ENCODE measurements around the gene KDM3B.
"Not testable (repeated sequence)": the region's sequence is repeated elsewhere in the genome, so short reads cannot be mapped to it uniquely, and the experiment has no call there.

Gene KDM3B

DNA sequence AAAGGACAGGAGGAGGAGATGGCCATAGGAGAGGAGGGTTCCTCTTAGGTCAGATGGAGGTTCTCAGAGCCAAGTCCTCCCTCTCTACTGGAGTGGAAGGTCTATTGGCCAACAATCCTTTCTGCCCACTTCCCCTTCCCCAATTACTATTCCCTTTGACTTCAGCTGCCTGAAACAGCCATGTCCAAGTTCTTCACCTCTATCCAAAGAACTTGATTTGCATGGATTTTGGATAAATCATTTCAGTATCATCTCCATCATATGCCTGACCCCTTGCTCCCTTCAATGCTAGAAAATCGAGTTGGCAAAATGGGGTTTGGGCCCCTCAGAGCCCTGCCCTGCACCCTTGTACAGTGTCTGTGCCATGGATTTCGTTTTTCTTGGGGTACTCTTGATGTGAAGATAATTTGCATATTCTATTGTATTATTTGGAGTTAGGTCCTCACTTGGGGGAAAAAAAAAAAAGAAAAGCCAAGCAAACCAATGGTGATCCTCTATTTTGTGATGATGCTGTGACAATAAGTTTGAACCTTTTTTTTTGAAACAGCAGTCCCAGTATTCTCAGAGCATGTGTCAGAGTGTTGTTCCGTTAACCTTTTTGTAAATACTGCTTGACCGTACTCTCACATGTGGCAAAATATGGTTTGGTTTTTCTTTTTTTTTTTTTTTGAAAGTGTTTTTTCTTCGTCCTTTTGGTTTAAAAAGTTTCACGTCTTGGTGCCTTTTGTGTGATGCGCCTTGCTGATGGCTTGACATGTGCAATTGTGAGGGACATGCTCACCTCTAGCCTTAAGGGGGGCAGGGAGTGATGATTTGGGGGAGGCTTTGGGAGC, 115.9 kb downstream of the KDM3B start:
- DNase-seq: peak; percentile 30 to 37

DNA sequence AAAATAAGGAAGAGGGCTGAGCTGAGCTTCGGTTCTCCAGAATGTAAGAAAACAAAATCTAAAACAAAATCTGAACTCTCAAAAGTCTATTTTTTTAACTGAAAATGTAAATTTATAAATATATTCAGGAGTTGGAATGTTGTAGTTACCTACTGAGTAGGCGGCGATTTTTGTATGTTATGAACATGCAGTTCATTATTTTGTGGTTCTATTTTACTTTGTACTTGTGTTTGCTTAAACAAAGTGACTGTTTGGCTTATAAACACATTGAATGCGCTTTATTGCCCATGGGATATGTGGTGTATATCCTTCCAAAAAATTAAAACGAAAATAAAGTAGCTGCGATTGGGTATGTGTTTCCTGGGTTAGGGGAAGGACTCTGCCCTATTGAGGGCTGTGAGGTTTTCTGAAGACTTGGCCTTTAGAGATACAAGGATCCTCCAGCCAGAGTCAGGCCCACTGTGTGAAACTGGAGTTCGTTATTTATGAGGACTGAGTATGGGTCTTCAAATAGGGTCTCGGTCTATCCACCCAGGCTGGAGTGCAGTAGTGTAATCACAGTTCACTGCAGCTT, 116.6 kb downstream of the KDM3B start:
- no peak for DNase-seq

DNA sequence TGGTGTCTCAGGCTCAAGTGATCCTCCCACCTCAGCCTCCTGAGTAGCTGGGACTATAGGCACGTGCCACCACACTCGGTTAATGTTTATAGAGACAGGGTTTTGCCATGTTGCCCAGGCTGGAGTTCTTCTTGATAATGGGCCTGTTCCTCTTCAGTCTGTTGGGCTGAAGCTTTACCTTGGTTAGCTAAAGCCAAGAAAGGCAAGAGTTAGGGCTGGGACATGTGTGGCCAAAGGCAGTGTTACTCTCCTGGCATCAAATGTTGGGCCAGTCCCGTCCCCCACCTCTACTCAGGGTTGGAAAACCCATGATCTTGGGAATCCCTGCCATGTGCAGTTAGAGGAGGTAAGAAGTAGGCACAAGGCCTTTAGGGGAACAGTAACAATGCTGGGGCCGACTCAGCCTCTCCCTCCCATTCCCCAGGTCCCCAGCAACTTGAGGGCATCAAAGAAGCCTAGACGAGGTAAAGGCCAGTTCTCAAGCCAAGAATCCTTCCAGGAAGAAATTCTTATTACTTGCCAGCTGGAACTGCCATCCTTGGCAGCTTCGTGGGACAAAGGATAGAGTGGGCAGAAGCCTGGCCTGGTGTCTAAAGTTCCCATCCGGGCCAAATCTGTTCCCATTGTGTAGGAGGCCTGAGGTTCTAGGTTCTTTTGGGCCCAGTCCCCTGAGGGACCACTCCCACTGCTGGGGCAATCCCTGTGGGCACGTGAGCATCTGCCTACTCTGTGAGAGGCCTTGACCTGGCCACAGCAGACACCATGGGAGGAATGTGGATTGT, 117.2 kb downstream of the KDM3B start:
- DNase-seq: no peak

DNA sequence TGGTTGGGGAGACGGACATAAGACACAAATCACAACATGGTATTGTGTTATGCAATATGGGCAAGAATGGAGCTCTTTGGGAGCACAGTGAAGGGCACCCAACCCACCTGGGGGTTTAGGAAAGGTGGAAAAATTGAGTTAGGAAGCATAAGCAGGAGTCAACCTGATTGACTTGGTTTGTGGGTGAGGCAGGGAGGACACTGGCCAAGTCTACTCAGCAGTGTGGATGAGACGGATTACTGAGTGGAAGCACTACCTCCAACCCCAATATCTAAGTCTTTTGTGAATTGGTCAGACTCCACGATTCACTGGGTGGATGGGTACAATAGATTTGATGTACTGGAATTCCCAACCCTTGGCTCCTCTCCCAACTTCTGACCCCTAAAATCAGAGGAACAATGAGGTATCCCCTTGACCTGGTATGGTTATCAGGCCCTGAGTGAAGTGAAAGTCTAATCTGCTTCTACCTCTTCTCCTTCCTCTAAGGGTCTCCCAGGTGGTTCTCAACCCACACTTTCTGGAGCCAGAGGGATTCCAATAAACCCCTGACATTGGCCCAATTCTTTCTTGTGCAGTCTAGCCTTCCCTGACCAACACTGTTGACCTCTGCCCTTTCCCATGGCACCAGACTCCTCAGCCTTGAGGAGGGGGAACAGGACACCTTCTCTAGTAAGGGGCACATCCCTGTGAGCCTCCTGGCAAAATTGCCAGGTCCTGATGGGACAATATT, 118.0 kb downstream of the KDM3B start:
- no peak for DNase-seq

DNA sequence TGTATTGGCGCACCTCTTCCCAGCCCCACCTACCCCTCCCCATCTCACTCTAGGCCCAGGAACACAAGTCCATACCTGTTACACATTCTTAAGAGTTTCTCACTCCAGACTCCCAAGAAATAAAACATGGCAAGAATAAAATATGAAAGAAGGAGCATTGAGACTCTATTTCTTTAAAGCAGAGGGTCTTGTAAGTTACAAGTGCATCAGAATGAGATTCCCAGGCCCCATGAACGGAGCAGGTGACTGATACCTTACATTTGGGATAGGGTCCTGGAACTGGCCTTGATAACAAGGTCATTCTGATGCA, 118.5 kb downstream of the KDM3B start:
- DNase-seq: no peak

DNA sequence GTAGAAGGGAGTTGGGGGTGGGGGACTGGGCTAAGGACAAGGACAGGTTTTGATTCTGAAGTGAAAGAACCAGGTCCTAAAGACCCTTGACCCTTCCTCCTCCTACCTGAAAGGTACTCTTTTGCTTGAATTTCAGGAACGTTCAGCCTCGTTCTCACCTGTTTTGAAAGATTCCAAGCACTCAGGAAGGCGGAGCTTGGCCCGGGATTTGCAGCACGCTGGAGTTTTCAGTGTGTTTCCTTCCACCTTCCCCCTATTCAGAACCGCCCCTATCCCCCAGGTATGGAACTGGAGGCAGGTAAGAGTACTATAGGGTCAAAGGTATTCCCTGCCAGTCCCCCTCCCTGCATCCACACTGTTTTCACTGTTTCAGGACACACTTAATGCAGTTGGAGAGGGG, 119.9 kb downstream of the KDM3B start:
- no peak for DNase-seq

DNA sequence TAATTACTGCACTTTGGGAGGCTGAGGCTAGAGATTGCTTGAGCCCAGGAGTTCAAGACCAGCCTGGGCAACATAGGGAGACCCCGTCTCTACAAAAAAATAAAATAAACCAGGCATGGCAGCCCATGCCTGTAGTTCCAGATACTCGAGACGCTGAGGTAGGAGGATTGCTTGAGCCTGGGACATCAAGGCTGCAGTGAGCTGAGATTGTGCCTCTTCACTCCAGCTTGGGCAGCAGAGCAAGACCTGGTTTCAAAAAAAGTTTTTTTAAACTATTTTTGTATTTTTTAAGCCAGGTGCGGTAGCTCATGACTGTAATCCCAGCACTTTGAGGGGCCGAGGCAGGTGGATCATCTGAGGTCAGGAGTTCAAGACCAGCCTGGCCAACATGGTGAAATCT, 120.7 kb downstream of the KDM3B start:
- not testable (repeated sequence) for DNase-seq

DNA sequence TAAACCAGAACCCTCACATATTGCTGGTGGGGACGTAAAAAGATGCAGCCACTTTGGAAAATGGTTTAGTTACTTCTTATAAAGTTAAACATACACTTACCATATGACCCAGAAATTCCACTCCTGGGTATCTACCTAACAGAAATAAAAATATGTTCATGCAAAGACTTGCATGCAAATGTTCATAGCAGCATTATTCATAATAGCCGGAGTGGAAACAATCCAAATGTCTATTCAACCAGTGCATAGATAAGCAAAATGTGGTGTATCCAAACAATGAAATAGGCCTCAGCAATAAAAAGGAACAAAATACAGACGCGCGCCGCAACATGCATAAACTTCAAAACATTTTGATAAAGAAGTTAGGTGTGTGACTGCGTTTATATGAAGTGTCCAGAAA, 124.4 kb downstream of the KDM3B start:
- DNase-seq: no peak

DNA sequence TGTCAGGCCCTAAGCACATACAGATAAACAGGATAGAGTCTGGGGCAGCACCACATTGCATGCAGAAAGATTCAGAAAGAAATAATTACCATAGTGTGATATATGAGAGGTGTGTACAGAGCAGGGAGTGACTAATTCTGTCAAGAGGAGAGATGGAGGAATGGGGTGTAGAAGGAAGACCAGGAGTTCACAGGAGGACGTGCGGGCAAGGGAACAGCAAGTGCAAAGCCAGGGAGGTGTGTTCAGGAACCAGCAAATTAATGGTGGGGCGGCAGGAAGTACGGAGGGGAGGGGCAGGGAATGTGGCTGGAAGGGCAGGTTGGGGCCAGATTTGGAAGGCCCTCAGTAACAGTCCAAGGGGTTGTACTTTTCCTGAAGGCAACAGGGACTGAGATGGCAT, 130.2 kb downstream of the KDM3B start:
- no peak for DNase-seq
